DND-41 (cell line): ENCODE measurements around the gene C14orf180.

Experiments
- ATAC-seq: fragments of 200-7000 bp; cut with Tn5 transposase; 3 replicates; pipeline ENCODE4 v1.9.1; 2021; ENCODE audit warnings: low read depth; ENCODE audit not compliant: insufficient read depth
- DNase-seq: peaks from one replicate; pipeline ENCODE4 v3.0.0-alpha.2; 2020
- H2AFZ ChIP-seq: 2 replicates; pipeline ENCODE4 v1.6.0; 2012; ENCODE audit warnings: low read depth, low read length
- H3K27ac ChIP-seq: 2 replicates; pipeline ENCODE4 v1.5.1; 2012; ENCODE audit warnings: low read length, inconsistent platforms
- H3K27me3 ChIP-seq: fragments of 200-600 bp; sonication (generic); 2 replicates; pipeline ENCODE4 v1.6.0; 2012; ENCODE audit warnings: low read length, mild to moderate bottlenecking, inconsistent platforms; ENCODE audit not compliant: insufficient read depth, poor library complexity
- H3K36me3 ChIP-seq: 2 replicates; pipeline ENCODE4 v1.5.1; 2012; ENCODE audit warnings: low read length, inconsistent platforms; ENCODE audit not compliant: insufficient read depth
- H3K4me1 ChIP-seq: 2 replicates; pipeline ENCODE4 v1.5.1; 2012; ENCODE audit warnings: mild to moderate bottlenecking, low read length; ENCODE audit not compliant: insufficient read depth
- H3K4me2 ChIP-seq: 2 replicates; pipeline ENCODE4 v1.6.0; 2012; ENCODE audit warnings: mild to moderate bottlenecking, moderate library complexity, low read length, inconsistent platforms; ENCODE audit not compliant: insufficient read depth
- H3K4me3 ChIP-seq, 2 experiments: fragments of 200-600 bp in 1 of 2; shearing (Covaris generic) in 1 of 2; 2 replicates each; pipeline ENCODE4 v1.5.1; 2012 to 2016; ENCODE audit warnings: inconsistent platforms in 2 of 2, low read length in 2 of 2, mild to moderate bottlenecking in 2 of 2, low read depth in 1 of 2, moderate library complexity in 1 of 2
- H3K79me2 ChIP-seq: 2 replicates; pipeline ENCODE4 v1.6.0; 2012; ENCODE audit warnings: low read length, inconsistent platforms; ENCODE audit not compliant: insufficient read depth
- H3K9ac ChIP-seq: 2 replicates; pipeline ENCODE4 v1.6.0; 2012; ENCODE audit warnings: low read depth, mild to moderate bottlenecking, inconsistent platforms, low read length, moderate library complexity
- H3K9me3 ChIP-seq: 2 replicates; pipeline ENCODE4 v1.5.1; 2012; ENCODE audit warnings: low read length, moderate library complexity, mild to moderate bottlenecking, inconsistent platforms; ENCODE audit not compliant: insufficient read depth, severe bottlenecking
- H4K20me1 ChIP-seq: 2 replicates; pipeline ENCODE4 v1.6.0; 2012; ENCODE audit warnings: low read length; ENCODE audit not compliant: insufficient read depth
- EZH2 ChIP-seq: IDR thresholded peaks from 3 replicates; pipeline ENCODE4 v1.6.1; 2012; ENCODE audit warnings: borderline replicate concordance, low read depth, mild to moderate bottlenecking, moderate library complexity, low read length, inconsistent platforms; ENCODE audit not compliant: severe bottlenecking
- TF ChIP-seq, protein P1 (sequence below): IDR thresholded peaks from 2 replicates; pipeline ENCODE4 v1.5.1; 2012; ENCODE audit warnings: borderline replicate concordance, low read length, moderate library complexity, mild to moderate bottlenecking; ENCODE audit not compliant: poor library complexity, severe bottlenecking; ENCODE audit errors: extremely low read depth

Gene C14orf180

DNA sequence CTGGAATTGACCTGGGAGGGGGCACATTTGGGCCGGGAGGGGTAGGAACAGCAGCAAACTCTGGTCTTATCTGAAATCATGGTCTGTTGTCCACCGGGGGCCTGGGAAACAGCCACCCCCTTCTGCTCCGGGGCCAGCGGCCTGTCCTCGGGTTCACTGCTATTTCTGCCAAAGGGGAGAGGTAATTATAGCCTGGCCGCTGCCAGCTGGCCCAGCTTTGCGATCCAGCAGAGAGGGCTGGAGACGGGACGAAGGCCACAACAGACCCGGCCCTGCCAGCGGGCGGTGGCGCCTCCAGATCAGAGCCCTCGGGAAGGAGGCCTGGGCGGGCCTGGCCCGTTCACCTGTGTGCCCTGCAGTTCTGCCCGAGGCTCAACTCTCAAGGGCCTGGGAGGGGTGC, at the start of gene C14orf180:
Gene C14orf180, plus strand, starts transcription at position 258 of the 400 bp plus-strand sequence. CDS start 6,667 bp downstream, outside the sequence.
- Histone ChIP-seq H3K27me3 (no peaks in the 10 kb centered on the region), H3K79me2 (no peaks in the 10 kb centered on the region), H3K9ac (no peak within 1 kb of the TSS), H3K4me2 (no peak within 1 kb of the TSS), H3K4me3 (no peak within 1 kb of the TSS), H3K9me3 (no peaks in the 10 kb centered on the region), H3K4me1 (no peaks in the 10 kb centered on the region), H4K20me1 (0 out of 2 replicates have a peak, but pooled peaks cover 2% of the 10 kb centered on the region), H3K27ac (no peak within 1 kb of the TSS), H2AFZ (no peak within 1 kb of the TSS), H3K36me3 (no peaks in the 10 kb centered on the region)
- no peak for ATAC-seq
- DNase-seq = no peak
- TF ChIP-seq, protein P1, sequence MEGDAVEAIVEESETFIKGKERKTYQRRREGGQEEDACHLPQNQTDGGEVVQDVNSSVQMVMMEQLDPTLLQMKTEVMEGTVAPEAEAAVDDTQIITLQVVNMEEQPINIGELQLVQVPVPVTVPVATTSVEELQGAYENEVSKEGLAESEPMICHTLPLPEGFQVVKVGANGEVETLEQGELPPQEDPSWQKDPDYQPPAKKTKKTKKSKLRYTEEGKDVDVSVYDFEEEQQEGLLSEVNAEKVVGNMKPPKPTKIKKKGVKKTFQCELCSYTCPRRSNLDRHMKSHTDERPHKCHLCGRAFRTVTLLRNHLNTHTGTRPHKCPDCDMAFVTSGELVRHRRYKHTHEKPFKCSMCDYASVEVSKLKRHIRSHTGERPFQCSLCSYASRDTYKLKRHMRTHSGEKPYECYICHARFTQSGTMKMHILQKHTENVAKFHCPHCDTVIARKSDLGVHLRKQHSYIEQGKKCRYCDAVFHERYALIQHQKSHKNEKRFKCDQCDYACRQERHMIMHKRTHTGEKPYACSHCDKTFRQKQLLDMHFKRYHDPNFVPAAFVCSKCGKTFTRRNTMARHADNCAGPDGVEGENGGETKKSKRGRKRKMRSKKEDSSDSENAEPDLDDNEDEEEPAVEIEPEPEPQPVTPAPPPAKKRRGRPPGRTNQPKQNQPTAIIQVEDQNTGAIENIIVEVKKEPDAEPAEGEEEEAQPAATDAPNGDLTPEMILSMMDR = no peak
- no peak for TF ChIP-seq EZH2

DNA sequence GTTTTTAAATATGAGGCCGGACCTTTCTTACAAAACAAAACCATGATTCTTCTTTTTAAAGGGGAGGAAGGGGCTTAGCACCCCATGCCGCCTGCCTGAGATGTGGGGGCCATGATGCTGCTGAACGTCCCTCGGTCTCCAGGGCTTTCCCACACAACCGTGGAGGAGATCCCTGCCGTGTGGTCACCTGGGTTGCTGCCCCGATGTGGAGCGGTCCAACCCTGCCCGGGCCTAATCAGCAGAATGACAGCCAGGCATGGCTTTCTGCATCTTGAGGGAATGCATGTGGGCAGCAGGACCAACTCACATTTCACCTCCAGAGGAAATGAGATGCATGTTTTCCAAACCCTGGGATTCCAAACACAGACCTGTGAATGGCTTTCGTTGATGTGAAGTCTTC, 48.9 kb upstream of the C14orf180 start:
- TF ChIP-seq, protein P1 = no peak
- no peak for TF ChIP-seq EZH2
- Histone ChIP-seq H3K4me2 (no peak overlapping the region), H3K4me3 (no peak overlapping the region), H3K27me3 (no peaks in the 10 kb centered on the region), H3K79me2 (no peaks in the 10 kb centered on the region), H3K27ac (no peak overlapping the region), H3K9me3 (peaks cover 6% of the 10 kb centered on the region), H4K20me1 (no peaks in the 10 kb centered on the region), H3K9ac (no peak overlapping the region), H3K4me1 (no peaks in the 10 kb centered on the region), H3K36me3 (no peaks in the 10 kb centered on the region), H2AFZ (no peak overlapping the region)
- no peak for DNase-seq
- no peak for ATAC-seq

DNA sequence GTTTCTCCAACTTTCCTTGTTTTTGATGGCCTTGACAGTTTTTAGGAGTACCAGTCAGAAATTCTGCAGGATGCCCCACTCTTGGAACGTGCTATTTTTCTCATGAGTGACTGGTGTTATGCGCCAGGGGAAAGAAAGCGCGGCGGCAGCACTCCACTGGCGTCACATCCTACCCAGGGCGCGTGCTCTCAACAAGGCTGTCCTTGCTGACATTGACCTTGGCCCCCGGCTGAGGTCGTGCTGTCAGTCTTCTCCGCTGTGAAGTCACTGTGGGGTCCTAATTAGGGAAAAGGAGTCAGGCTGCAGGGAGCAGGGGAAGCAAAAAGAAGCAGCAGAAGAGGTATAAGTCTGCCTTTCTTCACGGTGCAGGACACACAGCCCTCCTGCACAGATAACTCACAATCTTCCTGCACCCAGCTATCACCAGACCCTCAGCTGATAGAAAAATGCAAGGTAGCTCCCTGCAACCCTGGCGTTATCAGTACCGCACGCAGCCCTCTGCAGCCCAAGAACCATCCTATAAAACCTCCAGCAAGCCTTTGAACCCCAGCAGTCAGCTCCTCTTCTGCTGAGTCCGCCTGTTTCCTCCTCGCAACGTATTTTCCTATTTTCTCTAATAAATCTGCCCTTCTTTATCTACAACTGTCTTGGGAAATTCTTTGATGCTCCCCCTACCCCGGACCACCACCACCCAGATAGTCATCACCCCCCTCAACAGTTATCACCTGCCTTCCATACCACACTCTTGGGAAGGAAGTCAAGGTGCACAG, 48.0 kb upstream of the C14orf180 start:
- Histone ChIP-seq H3K4me1 (no peaks in the 10 kb centered on the region), H3K79me2 (no peaks in the 10 kb centered on the region), H2AFZ (no peak overlapping the region), H3K9me3 (peaks cover 6% of the 10 kb centered on the region), H4K20me1 (no peaks in the 10 kb centered on the region), H3K4me2 (no peak overlapping the region), H3K36me3 (no peaks in the 10 kb centered on the region), H3K9ac (no peak overlapping the region), H3K27ac (no peak overlapping the region), H3K27me3 (no peaks in the 10 kb centered on the region), H3K4me3 (no peak overlapping the region)
- DNase-seq = no peak
- no peak for ATAC-seq
- TF ChIP-seq, protein P1 = no peak
- TF ChIP-seq EZH2 = no peak
